GM18498 (cell line): Measurements from ENCODE around the gene DGLUCY.
A peak's percentile ranks its signal among the peaks of the same experiment; 100 is the strongest.
"Not testable (repeated sequence)": the region's sequence is repeated elsewhere in the genome, so short reads cannot be mapped to it uniquely, and the experiment has no call there.

Source experiments
- ATAC-seq: cut with Tn5 transposase; IDR thresholded peaks from one replicate; pipeline ENCODE4 v1.9.1; 2021; ENCODE audit warnings: mild to moderate bottlenecking, moderate library complexity; ENCODE audit not compliant: unreplicated experiment

DGLUCY gene

GRCh38 chr14:91135039-91135438 is 21.2 kb downstream of the DGLUCY start:
- ATAC-seq = no peak

GRCh38 chr14:91138511-91139359 is 24.9 kb downstream of the DGLUCY start:
- no peak for ATAC-seq

GRCh38 chr14:91139776-91140175 is 25.9 kb downstream of the DGLUCY start:
- ATAC-seq = no peak

GRCh38 chr14:91140672-91141071 is 26.8 kb downstream of the DGLUCY start:
- ATAC-seq = no peak

GRCh38 chr14:91142214-91142668 is 28.4 kb downstream of the DGLUCY start:
- ATAC-seq = peak; percentile 85

- no peak for ATAC-seq
Measured at GRCh38 chr14:91143862-91144261, 30.0 kb downstream of the DGLUCY start.

GRCh38 chr14:91144425-91145145 is 30.7 kb downstream of the DGLUCY start:
- ATAC-seq = no peak

GRCh38 chr14:91145391-91146160 is 31.7 kb downstream of the DGLUCY start:
- ATAC-seq = no peak

- no peak for ATAC-seq
Measured at GRCh38 chr14:91146661-91147060, 32.8 kb downstream of the DGLUCY start.

- no peak for ATAC-seq
Measured at GRCh38 chr14:91149462-91149861, 35.6 kb downstream of the DGLUCY start.

- no peak for ATAC-seq
Measured at GRCh38 chr14:91152499-91152898, 38.6 kb downstream of the DGLUCY start.

- ATAC-seq = no peak
Measured at GRCh38 chr14:91153360-91153759, 39.5 kb downstream of the DGLUCY start.

GRCh38 chr14:91154851-91155625 is 41.2 kb downstream of the DGLUCY start:
- ATAC-seq = no peak

GRCh38 chr14:91155626-91156089 is 41.8 kb downstream of the DGLUCY start:
- ATAC-seq = no peak

- ATAC-seq = not testable (repeated sequence)
Measured at GRCh38 chr14:91156142-91156666, 42.3 kb downstream of the DGLUCY start.

- not testable (repeated sequence) for ATAC-seq
Measured at GRCh38 chr14:91156877-91157276, 43.0 kb downstream of the DGLUCY start.

GRCh38 chr14:91158091-91158790 is 44.4 kb downstream of the DGLUCY start:
- ATAC-seq = no peak

GRCh38 chr14:91159182-91159581 is 45.3 kb downstream of the DGLUCY start:
- no peak for ATAC-seq

- no peak for ATAC-seq
Measured at GRCh38 chr14:91159906-91160305, 46.0 kb downstream of the DGLUCY start.

GRCh38 chr14:91163316-91163715 is 49.4 kb downstream of the DGLUCY start:
- ATAC-seq = no peak
